Gastrocnemius medialis (tissue), 4 donors: ENCODE results near the gene OPRM1. TPM values are rescaled to one million over a fixed set of nuclear protein-coding genes. Genes with fewer than 3 reads are reported as not detected.
"Not testable (repeated sequence)": the region's sequence is repeated elsewhere in the genome, so short reads cannot be mapped to it uniquely, and the experiment has no call there.

Experiments
- ATAC-seq, 2 donors: fragments of 150-250 bp; one replicate each; pipeline ENCODE4 v1.9.1; 2016
- DNase-seq, 2 donors: peaks; one replicate each; pipeline ENCODE4 v3.0.0-alpha.2; 2019
- H3K27ac ChIP-seq, 4 donors: fragments of 200-600 bp; sonication (generic); 1 replicate in 1 of 4; 2 replicates in 3 of 4; pipeline ENCODE4 v1.5.1; 2016 to 2018; ENCODE audit warnings: mild to moderate bottlenecking in 2 of 4, moderate library complexity in 1 of 4
- H3K27me3 ChIP-seq, 3 donors: fragments of 200-600 bp; sonication (generic) in 2 of 3; 1 replicate in 1 of 3; 2 replicates in 2 of 3; pipeline versions ENCODE4 v1.5.1 to v1.6.0; 2016 to 2019; ENCODE audit warnings: mild to moderate bottlenecking in 1 of 3, moderate library complexity in 1 of 3
- H3K36me3 ChIP-seq, 2 donors: fragments of 200-600 bp; sonication (generic) in 1 of 2; one replicate each; pipeline ENCODE4 v1.5.1; 2017 to 2018
- H3K4me1 ChIP-seq, 2 donors: fragments of 200-600 bp; sonication (generic) in 1 of 2; one replicate each; pipeline ENCODE4 v1.5.1; 2016 to 2017; ENCODE audit warnings: mild to moderate bottlenecking in 2 of 2
- H3K4me3 ChIP-seq, 4 donors: fragments of 200-600 bp; sonication (generic) in 3 of 4; 1 replicate in 1 of 4; 2 replicates in 3 of 4; pipeline ENCODE4 v1.5.1; 2016 to 2019; ENCODE audit warnings: mild to moderate bottlenecking in 2 of 4
- H3K9me3 ChIP-seq, 3 donors: fragments of 200-600 bp; sonication (generic) in 2 of 3; 1 replicate in 1 of 3; 2 replicates in 2 of 3; pipeline ENCODE4 v1.5.1; 2016 to 2019
- POLR2A ChIP-seq, 2 donors: fragments of 450-650 bp; IDR thresholded peaks; one replicate each; pipeline ENCODE4 v1.6.1; 2017; ENCODE audit warnings: antibody characterized with exemption in 2 of 2, mild to moderate bottlenecking in 2 of 2, moderate library complexity in 2 of 2
- in situ Hi-C, 4 donors: fragments of 200-750 bp; cut with MboI; loops; one replicate each; pipeline versions ENCODE4 v1.15.0 to v1.8.0; 2017; ENCODE audit warnings: low sequenced_read_pairs in 4 of 4
- intact Hi-C: fragments of 100-400 bp; cut with DNase I; formaldehyde crosslinking; loops from one replicate; pipeline ENCODE4 v1.15.1; 2023; ENCODE audit warnings: low total_unique reads
- total RNA-seq, 4 donors: library from RNA; depleted of rRNA; stranded (reverse); fragments of >200 nt; gene quantifications; one replicate each; pipeline versions ENCODE4 v1.1.0 to v1.2.3, GENCODE V29; 2016
- TF ChIP-seq, protein P1 (sequence below), 5 experiments: fragments of 450-650 bp in 3 of 5; fragments of 200-600 bp in 2 of 5; sonication (generic) in 2 of 5; IDR thresholded peaks in 4 of 5; conservative IDR thresholded peaks in 1 of 5; 1 replicate in 4 of 5; 2 replicates in 1 of 5; pipeline ENCODE4 v1.5.1; 2016 to 2019; ENCODE audit warnings: antibody characterized with exemption in 5 of 5, mild to moderate bottlenecking in 3 of 5, moderate library complexity in 3 of 5

Gene OPRM1
- total RNA-seq, 4 donors from 2014 or later: not detected

- no peak overlapping the region for H3K27ac ChIP-seq
- H3K9me3 ChIP-seq: no peaks in the 10 kb centered on the region
- no peaks in the 10 kb centered on the region for H3K27me3 ChIP-seq
- H3K36me3 ChIP-seq: no peaks in the 10 kb centered on the region
- DNase-seq (no peak), ATAC-seq (no peak)
- no peak overlapping the region for H3K4me3 ChIP-seq
- in situ Hi-C loops: loop anchor here in 1 of 4 donors (25.0 kb wide), 1 partner anchor 246 kb away; no protein-coding TSS in a partner anchor
- intact Hi-C loops: no loop called here
- no peak for TF ChIP-seq POLR2A (IDR thresholded peaks at IDR 0.05)
- TF ChIP-seq, protein P1, sequence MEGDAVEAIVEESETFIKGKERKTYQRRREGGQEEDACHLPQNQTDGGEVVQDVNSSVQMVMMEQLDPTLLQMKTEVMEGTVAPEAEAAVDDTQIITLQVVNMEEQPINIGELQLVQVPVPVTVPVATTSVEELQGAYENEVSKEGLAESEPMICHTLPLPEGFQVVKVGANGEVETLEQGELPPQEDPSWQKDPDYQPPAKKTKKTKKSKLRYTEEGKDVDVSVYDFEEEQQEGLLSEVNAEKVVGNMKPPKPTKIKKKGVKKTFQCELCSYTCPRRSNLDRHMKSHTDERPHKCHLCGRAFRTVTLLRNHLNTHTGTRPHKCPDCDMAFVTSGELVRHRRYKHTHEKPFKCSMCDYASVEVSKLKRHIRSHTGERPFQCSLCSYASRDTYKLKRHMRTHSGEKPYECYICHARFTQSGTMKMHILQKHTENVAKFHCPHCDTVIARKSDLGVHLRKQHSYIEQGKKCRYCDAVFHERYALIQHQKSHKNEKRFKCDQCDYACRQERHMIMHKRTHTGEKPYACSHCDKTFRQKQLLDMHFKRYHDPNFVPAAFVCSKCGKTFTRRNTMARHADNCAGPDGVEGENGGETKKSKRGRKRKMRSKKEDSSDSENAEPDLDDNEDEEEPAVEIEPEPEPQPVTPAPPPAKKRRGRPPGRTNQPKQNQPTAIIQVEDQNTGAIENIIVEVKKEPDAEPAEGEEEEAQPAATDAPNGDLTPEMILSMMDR (IDR thresholded peaks at IDR 0.05 in 4 of 5, conservative IDR thresholded peaks at IDR 0.05 in 1 of 5): no peak
- H3K4me1 ChIP-seq: no peaks in the 10 kb centered on the region
These were observed 127.1 kb downstream of the OPRM1 start for GRCh38 chr6:154166140-154166539.

- Histone ChIP-seq H3K27ac (no peak overlapping the region), H3K4me1 (no peaks in the 10 kb centered on the region), H3K27me3 (no peaks in the 10 kb centered on the region), H3K36me3 (no peaks in the 10 kb centered on the region), H3K9me3 (no peaks in the 10 kb centered on the region), H3K4me3 (no peak overlapping the region)
- no peak for ATAC-seq
- intact Hi-C loops: no loop called here
- TF ChIP-seq, protein P1 (IDR thresholded peaks at IDR 0.05 in 4 of 5, conservative IDR thresholded peaks at IDR 0.05 in 1 of 5): no peak
- DNase-seq: no peak
- in situ Hi-C loops: loop anchor here in 1 of 4 donors (25.0 kb wide), 1 partner anchor 245 kb away; no protein-coding TSS in a partner anchor
These were observed 128.1 kb downstream of the OPRM1 start for GRCh38 chr6:154167126-154167525.

GRCh38 chr6:154169193-154169847 is 130.3 kb downstream of the OPRM1 start:
- H3K36me3 ChIP-seq: no peaks in the 10 kb centered on the region
- TF ChIP-seq, protein P1 (IDR thresholded peaks at IDR 0.05 in 4 of 5, conservative IDR thresholded peaks at IDR 0.05 in 1 of 5): no peak
- no peak for TF ChIP-seq POLR2A (IDR thresholded peaks at IDR 0.05)
- H3K4me1 ChIP-seq: no peaks in the 10 kb centered on the region
- ATAC-seq (no peak), DNase-seq (no peak)
- no peak overlapping the region for H3K27ac ChIP-seq
- intact Hi-C loops: no loop called here
- no peaks in the 10 kb centered on the region for H3K27me3 ChIP-seq
- in situ Hi-C loops: loop anchor here in 1 of 4 donors (25.0 kb wide), 1 partner anchor 243 kb away; no protein-coding TSS in a partner anchor
- H3K9me3 ChIP-seq: no peaks in the 10 kb centered on the region
- no peak overlapping the region for H3K4me3 ChIP-seq

DNA sequence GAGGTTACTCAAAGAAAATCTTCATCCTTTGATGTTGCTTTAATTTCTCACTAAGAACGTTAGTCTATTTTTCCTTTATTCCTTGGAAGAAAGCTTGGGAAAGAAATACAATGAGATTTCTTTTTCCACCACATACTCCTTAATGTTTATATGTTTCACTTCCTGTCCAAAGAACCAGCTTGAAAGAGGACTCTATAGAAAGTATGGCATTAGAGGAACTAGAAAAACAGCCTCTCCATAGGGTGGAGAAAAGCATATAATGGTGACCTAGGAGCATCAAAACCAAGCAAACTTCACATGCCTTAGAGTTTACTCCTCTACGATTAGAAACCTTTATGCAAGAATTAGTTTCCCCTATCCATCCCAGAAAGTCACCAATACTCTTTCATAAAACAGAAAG is 131.1 kb downstream of the OPRM1 start:
- H3K4me1 ChIP-seq: no peaks in the 10 kb centered on the region
- DNase-seq (no peak), ATAC-seq (no peak)
- no peak overlapping the region for H3K27ac ChIP-seq
- TF ChIP-seq POLR2A (IDR thresholded peaks at IDR 0.05): no peak
- TF ChIP-seq, protein P1 (IDR thresholded peaks at IDR 0.05 in 4 of 5, conservative IDR thresholded peaks at IDR 0.05 in 1 of 5): no peak
- intact Hi-C loops (no loop called here), in situ Hi-C loops (loop anchor here in 1 of 4 donors (25.0 kb wide), 1 partner anchor 242 kb away; no protein-coding TSS in a partner anchor)
- H3K27me3 ChIP-seq: no peaks in the 10 kb centered on the region
- no peaks in the 10 kb centered on the region for H3K9me3 ChIP-seq
- no peaks in the 10 kb centered on the region for H3K36me3 ChIP-seq
- no peak overlapping the region for H3K4me3 ChIP-seq

GRCh38 chr6:154172393-154172792 is 133.4 kb downstream of the OPRM1 start:
- H3K9me3 ChIP-seq, DNase-seq, H3K27me3 ChIP-seq, ATAC-seq, intact Hi-C loops, H3K4me1 ChIP-seq, H3K36me3 ChIP-seq, H3K27ac ChIP-seq, H3K4me3 ChIP-seq: not testable (repeated sequence)
- in situ Hi-C loops: loop anchor here in 1 of 4 donors (25.0 kb wide), 1 partner anchor 240 kb away; no protein-coding TSS in a partner anchor
